Measurements from ENCODE around the gene MYL5.

DNA sequence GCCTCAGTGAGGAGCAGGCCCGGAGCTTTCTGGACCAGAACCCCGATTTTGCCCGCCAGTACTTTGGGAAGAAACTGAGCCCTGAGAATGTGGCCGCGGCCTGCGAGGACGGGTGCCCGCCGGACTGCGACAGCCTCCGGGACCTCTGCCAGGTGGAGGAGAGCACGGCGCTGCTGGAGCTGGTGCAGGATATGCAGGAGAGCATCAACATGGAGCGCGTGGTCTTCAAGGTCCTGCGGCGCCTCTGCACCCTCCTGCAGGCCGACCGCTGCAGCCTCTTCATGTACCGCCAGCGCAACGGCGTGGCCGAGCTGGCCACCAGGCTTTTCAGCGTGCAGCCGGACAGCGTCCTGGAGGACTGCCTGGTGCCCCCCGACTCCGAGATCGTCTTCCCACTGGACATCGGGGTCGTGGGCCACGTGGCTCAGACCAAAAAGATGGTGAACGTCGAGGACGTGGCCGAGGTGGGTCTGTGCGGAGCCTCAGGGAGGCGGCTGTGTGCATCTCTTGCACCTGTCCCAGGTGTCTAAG, 48.6 kb upstream of the MYL5 start:
- TF ChIP-seq NR1H2 (CRISPR knock-in tag; IDR thresholded peaks at IDR 0.05; ENCODE audit: borderline replicate concordance, low read depth): no peak
- no peak for TF ChIP-seq TRIM24 (CRISPR knock-in tag; IDR thresholded peaks at IDR 0.05)
- TF ChIP-seq ZFP90 (CRISPR knock-in tag; IDR thresholded peaks at IDR 0.05; ENCODE audit: borderline replicate concordance): no peak
- TF ChIP-seq EZH2 (conservative IDR thresholded peaks at IDR 0.05; ENCODE audit: low read depth, low read length): no peak
- TF ChIP-seq TGIF2 (CRISPR knock-in tag; IDR thresholded peaks at IDR 0.05): no peak
- TF ChIP-seq POLR2A (IDR thresholded peaks at IDR 0.05; ENCODE audit: insufficient read depth in 1 of 2, low read depth in 2 of 2, low read length in 2 of 2): no peak
- no peak for TF ChIP-seq ZNF260 (CRISPR knock-in tag; IDR thresholded peaks at IDR 0.05; ENCODE audit: borderline replicate concordance, low read depth)
- TF ChIP-seq JUNB (CRISPR knock-in tag; IDR thresholded peaks at IDR 0.05; ENCODE audit: borderline replicate concordance): no peak
- TF ChIP-seq, protein P1, sequence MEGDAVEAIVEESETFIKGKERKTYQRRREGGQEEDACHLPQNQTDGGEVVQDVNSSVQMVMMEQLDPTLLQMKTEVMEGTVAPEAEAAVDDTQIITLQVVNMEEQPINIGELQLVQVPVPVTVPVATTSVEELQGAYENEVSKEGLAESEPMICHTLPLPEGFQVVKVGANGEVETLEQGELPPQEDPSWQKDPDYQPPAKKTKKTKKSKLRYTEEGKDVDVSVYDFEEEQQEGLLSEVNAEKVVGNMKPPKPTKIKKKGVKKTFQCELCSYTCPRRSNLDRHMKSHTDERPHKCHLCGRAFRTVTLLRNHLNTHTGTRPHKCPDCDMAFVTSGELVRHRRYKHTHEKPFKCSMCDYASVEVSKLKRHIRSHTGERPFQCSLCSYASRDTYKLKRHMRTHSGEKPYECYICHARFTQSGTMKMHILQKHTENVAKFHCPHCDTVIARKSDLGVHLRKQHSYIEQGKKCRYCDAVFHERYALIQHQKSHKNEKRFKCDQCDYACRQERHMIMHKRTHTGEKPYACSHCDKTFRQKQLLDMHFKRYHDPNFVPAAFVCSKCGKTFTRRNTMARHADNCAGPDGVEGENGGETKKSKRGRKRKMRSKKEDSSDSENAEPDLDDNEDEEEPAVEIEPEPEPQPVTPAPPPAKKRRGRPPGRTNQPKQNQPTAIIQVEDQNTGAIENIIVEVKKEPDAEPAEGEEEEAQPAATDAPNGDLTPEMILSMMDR (CRISPR knock-in tag; IDR thresholded peaks at IDR 0.05): no peak
- no peak for TF ChIP-seq ZNF30 (CRISPR knock-in tag; IDR thresholded peaks at IDR 0.05)
- TF ChIP-seq ADNP (CRISPR knock-in tag; IDR thresholded peaks at IDR 0.05): no peak
